SK-N-SH (cell line): ENCODE data around the gene ARL17A. TPM values are rescaled to one million over a fixed set of nuclear protein-coding genes. Genes with fewer than 3 reads are reported as not detected.
"Not testable (repeated sequence)": the region's sequence is repeated elsewhere in the genome, so short reads cannot be mapped to it uniquely, and the experiment has no call there.

ENCODE experiments used
- CTCF ChIA-PET: fragments of 300-600, 350-600 bp; formaldehyde crosslinking; extraction: SDS; loops from one replicate; lab custom pipeline; 2021; lab: Yijun Ruan, JAX
- POLR2A ChIA-PET: fragments of 350-600 bp; sonication (Branson Sonifier 250); formaldehyde crosslinking; extraction: SDS; loops from one replicate; lab custom pipeline; 2020; ENCODE audit warnings: antibody characterized with exemption, inconsistent platforms; lab: Yijun Ruan, JAX
- DNase-seq: peaks from one replicate; pipeline ENCODE4 v3.0.0; 2012
- H2AFZ ChIP-seq: fragments of 200-600 bp; sonication (generic); 2 replicates; pipeline ENCODE4 v1.8.1; 2016; ENCODE audit warnings: antibody characterized with exemption, mild to moderate bottlenecking, low read depth
- H3F3A ChIP-seq: fragments of 200-600 bp; sonication (generic); replicated peaks from 2 replicates; pipeline ENCODE3; 2016; ENCODE audit warnings: antibody characterized with exemption, mild to moderate bottlenecking; ENCODE audit not compliant: insufficient read depth
- H3K27ac ChIP-seq, 2 experiments: fragments of 200-500 bp in 1 of 2; fragments of 200-600 bp in 1 of 2; sonication (Bioruptor generic) in 1 of 2; sonication (generic), shearing (Covaris generic) in 1 of 2; 2 replicates each; pipeline versions ENCODE4 v1.5.1 to v1.6.1; 2014 to 2016; ENCODE audit warnings: low read depth in 2 of 2, inconsistent platforms in 1 of 2, low read length in 1 of 2, mild to moderate bottlenecking in 1 of 2, mixed read lengths in 1 of 2
- H3K27me3 ChIP-seq: fragments of 200-600 bp; sonication (generic), shearing (Covaris generic); 2 replicates; pipeline ENCODE4 v1.6.1; 2016; ENCODE audit warnings: mixed run types; ENCODE audit not compliant: insufficient read depth
- H3K36me3 ChIP-seq, 2 experiments: fragments of 200-500 bp in 1 of 2; fragments of 200-600 bp in 1 of 2; sonication (Bioruptor generic) in 1 of 2; sonication (generic) in 1 of 2; replicated peaks in 1 of 2; 2 replicates each; pipeline versions ENCODE3 to v1.5.1; 2014 to 2016; ENCODE audit warnings: low read length in 1 of 2, mild to moderate bottlenecking in 1 of 2; ENCODE audit not compliant: insufficient read depth in 2 of 2, control insufficient read depth in 1 of 2
- H3K4me1 ChIP-seq, 2 experiments: fragments of 200-500 bp in 1 of 2; fragments of 200-600 bp in 1 of 2; sonication (Bioruptor generic) in 1 of 2; sonication (generic), shearing (Covaris generic) in 1 of 2; 2 replicates each; pipeline versions ENCODE4 v1.5.1 to v1.6.1; 2014 to 2016; ENCODE audit warnings: low read depth in 1 of 2, low read length in 1 of 2, mixed run types in 1 of 2; ENCODE audit not compliant: insufficient read depth in 2 of 2, control insufficient read depth in 1 of 2
- H3K4me2 ChIP-seq: fragments of 200-600 bp; sonication (generic), shearing (Covaris generic); 2 replicates; pipeline ENCODE4 v1.6.1; 2017; ENCODE audit warnings: mixed run types
- H3K4me3 ChIP-seq, 2 experiments: fragments of 200-500 bp in 1 of 2; fragments of 200-600 bp in 1 of 2; sonication (Bioruptor generic) in 1 of 2; sonication (generic), shearing (Covaris generic) in 1 of 2; 2 replicates each; pipeline versions ENCODE4 v1.5.1 to v1.8.1; 2014 to 2016; ENCODE audit warnings: low read depth in 2 of 2, inconsistent platforms in 1 of 2, low read length in 1 of 2, mild to moderate bottlenecking in 1 of 2, mixed read lengths in 1 of 2, moderate library complexity in 1 of 2
- H3K79me2 ChIP-seq: fragments of 200-600 bp; sonication (generic); 2 replicates; pipeline ENCODE4 v1.8.1; 2017; ENCODE audit warnings: mild to moderate bottlenecking; ENCODE audit not compliant: insufficient read depth
- H3K9ac ChIP-seq: fragments of 200-600 bp; sonication (generic); 2 replicates; pipeline ENCODE4 v1.6.1; 2017; ENCODE audit warnings: mixed run types
- H3K9me2 ChIP-seq: fragments of 200-600 bp; sonication (generic); 2 replicates; pipeline ENCODE4 v1.6.1; 2017; ENCODE audit warnings: mixed run types
- H3K9me3 ChIP-seq: fragments of 200-600 bp; sonication (generic); 2 replicates; pipeline ENCODE4 v1.6.1; 2017; ENCODE audit warnings: mixed run types, mild to moderate bottlenecking, moderate library complexity
- H4K20me1 ChIP-seq: fragments of 200-600 bp; sonication (generic); 2 replicates; pipeline ENCODE4 v1.6.1; 2017; ENCODE audit warnings: mild to moderate bottlenecking, mixed run types; ENCODE audit not compliant: insufficient read depth
- WGBS: methylation state at CpG from one replicate; pipeline ENCODE4 v1.1.6; 2017; ENCODE audit warnings: low lambda C conversion rate; 5-methylcytosine and 5-hydroxymethylcytosine counted together
- polyA plus RNA-seq, 3 experiments: library from polyadenylated mRNA; depleted of rRNA; stranded (reverse); fragments of >200 nt; gene quantifications; 2 replicates each; pipeline ENCODE4 v1.2.3, GENCODE V29; 2012

Gene ARL17A
- polyA plus RNA-seq, 1 of the 3 experiments (the other 2 are of a cell fraction), result 2.9 TPM

GRCh38 chr17:46499437-46500139 is 79.9 kb downstream of the ARL17A start:
- H3K36me3 ChIP-seq, H3K4me2 ChIP-seq, H4K20me1 ChIP-seq, H3K9me2 ChIP-seq, H3K4me1 ChIP-seq, H3K9ac ChIP-seq, POLR2A ChIA-PET, H3K9me3 ChIP-seq, H3K27me3 ChIP-seq, CTCF ChIA-PET, DNase-seq, H3F3A ChIP-seq, H3K27ac ChIP-seq, H3K4me3 ChIP-seq, H2AFZ ChIP-seq: not testable (repeated sequence)
- peaks cover 32% of the 10 kb centered on the region for H3K79me2 ChIP-seq
- WGBS, result no CpG with 5 or more reads among the region's 6 CpGs

GRCh38 chr17:46492021-46492420 is 87.5 kb downstream of the ARL17A start:
- H3K4me2 ChIP-seq, CTCF ChIA-PET: not testable (repeated sequence)
- H3K79me2 ChIP-seq, result peaks cover 31% of the 10 kb centered on the region

GRCh38 chr17:46481310-46481709 is 98.2 kb downstream of the ARL17A start:
- H3K9me2 ChIP-seq, H3K9me3 ChIP-seq, H3K4me1 ChIP-seq, H4K20me1 ChIP-seq, H3K79me2 ChIP-seq, H3K4me3 ChIP-seq, H2AFZ ChIP-seq, H3K27ac ChIP-seq, H3K9ac ChIP-seq, DNase-seq, POLR2A ChIA-PET, CTCF ChIA-PET, H3K4me2 ChIP-seq, H3F3A ChIP-seq, H3K36me3 ChIP-seq, H3K27me3 ChIP-seq: not testable (repeated sequence)
- no CpG with 5 or more reads among the region's 2 CpGs for WGBS

More at GRCh38 chr17:46492021-46492420, 87.5 kb downstream of the ARL17A start:
- H3K36me3 ChIP-seq, H3K9me2 ChIP-seq, DNase-seq, H3F3A ChIP-seq, H3K27ac ChIP-seq, H2AFZ ChIP-seq, H3K27me3 ChIP-seq, H4K20me1 ChIP-seq, POLR2A ChIA-PET, H3K4me1 ChIP-seq, H3K9me3 ChIP-seq, H3K4me3 ChIP-seq, H3K9ac ChIP-seq: not testable (repeated sequence)
- WGBS, result 96% methylated on average over 14 of the region's 16 CpGs

GRCh38 chr17:46478823-46479222 is 100.7 kb downstream of the ARL17A start:
- H3K4me2 ChIP-seq, H3K4me1 ChIP-seq, H3K36me3 ChIP-seq, CTCF ChIA-PET, H3K27me3 ChIP-seq, H3K79me2 ChIP-seq, H2AFZ ChIP-seq, H3F3A ChIP-seq, POLR2A ChIA-PET, DNase-seq, H3K9me2 ChIP-seq, H4K20me1 ChIP-seq, H3K4me3 ChIP-seq, H3K27ac ChIP-seq, H3K9me3 ChIP-seq, H3K9ac ChIP-seq: not testable (repeated sequence)
- no CpG with 5 or more reads among the region's 3 CpGs for WGBS

DNA sequence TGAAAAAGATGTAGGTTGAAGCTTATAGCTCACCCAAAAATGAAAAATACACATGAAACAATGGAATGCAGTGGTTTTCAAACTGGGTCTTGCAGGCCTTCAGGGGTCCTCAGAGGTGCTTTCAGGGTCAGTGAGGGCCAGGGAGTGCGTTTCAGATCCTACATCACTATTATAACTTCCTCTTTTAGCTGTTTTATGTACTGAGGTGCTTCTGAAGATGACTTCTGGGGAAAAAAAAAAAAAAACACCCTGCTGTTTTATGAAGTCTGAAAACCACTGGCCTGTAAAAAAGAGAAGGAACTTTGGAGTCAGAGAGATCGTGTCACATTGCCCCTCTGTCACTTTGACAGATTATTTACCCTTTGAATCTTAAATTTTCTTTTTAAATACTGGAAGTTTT is 103.9 kb downstream of the ARL17A start:
- H3K36me3 ChIP-seq, H3K27ac ChIP-seq, H3K4me1 ChIP-seq, H3K9me3 ChIP-seq, H3K4me2 ChIP-seq, H3K4me3 ChIP-seq, CTCF ChIA-PET, POLR2A ChIA-PET, H4K20me1 ChIP-seq, H3K27me3 ChIP-seq, H3F3A ChIP-seq, H3K79me2 ChIP-seq, H3K9ac ChIP-seq, DNase-seq, H2AFZ ChIP-seq, H3K9me2 ChIP-seq: not testable (repeated sequence)
- no CpG with 5 or more reads among the region's 2 CpGs for WGBS

- POLR2A ChIA-PET, CTCF ChIA-PET: not testable (repeated sequence)
- WGBS, result no CpG with 5 or more reads among the region's 3 CpGs
These were observed 105.0 kb downstream of the ARL17A start for GRCh38 chr17:46474489-46474888.

More at GRCh38 chr17:46474489-46474888, 105.0 kb downstream of the ARL17A start:
- H3K4me3 ChIP-seq, H3K9ac ChIP-seq, H3K9me3 ChIP-seq, H2AFZ ChIP-seq, H3K9me2 ChIP-seq, H3K79me2 ChIP-seq, H3K27ac ChIP-seq, H3K4me2 ChIP-seq, H3K4me1 ChIP-seq, H3K27me3 ChIP-seq, DNase-seq, H4K20me1 ChIP-seq, H3K36me3 ChIP-seq, H3F3A ChIP-seq: not testable (repeated sequence)
